ENCODE measurements around the gene SAFB. TPM values are rescaled to one million over a fixed set of nuclear protein-coding genes. Genes with fewer than 3 reads are reported as not detected.
A peak's percentile ranks its signal among the peaks of the same experiment; 100 is the strongest.

SAFB gene
- total RNA-seq, 1 experiment from 2014 or later = 143 TPM

DNA sequence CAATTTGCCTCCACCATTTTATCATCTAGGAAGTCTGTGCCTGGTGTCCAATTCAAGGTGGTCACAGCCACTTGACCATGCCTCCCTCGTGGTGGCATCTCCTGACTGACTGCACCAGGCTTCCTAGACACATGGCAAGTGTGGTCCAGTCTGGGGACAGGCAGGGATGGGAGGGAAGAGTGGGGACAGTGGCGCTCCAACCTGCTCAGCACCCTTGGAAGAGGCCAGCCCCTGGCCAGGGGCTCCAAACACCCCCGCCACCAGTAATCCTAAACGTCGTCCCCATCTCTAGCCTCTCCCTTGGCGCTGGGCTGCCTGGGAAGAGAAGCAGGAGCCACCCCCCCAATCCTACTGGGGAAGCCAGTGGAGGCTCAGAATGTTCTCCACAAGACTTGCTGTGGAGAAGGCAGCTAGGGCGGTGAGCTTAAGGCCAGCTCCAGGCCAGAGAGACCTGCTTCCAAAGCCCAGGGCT is 69.9 kb downstream of the SAFB start:
- no peaks in the 10 kb centered on the region for H3K9me2 ChIP-seq (ENCODE audit: insufficient read depth)
- CTCF ChIA-PET = no interaction called here
- H3K4me3 ChIP-seq (replicated peaks in 1 of 2; ENCODE audit: low read depth in 1 of 2, low read length in 2 of 2) = no peak overlapping the region
- H3K9ac ChIP-seq (ENCODE audit: low read length) = peak overlapping the region; percentile 100; the same call in 1 of the 2 replicates
- peaks cover 13 to 58% of the 10 kb centered on the region in 2 experiments; a peak in 3 of 4 replicates for H3K36me3 ChIP-seq (ENCODE audit: control insufficient read depth in 1 of 2, insufficient read depth in 2 of 2, low read length in 2 of 2)
- H3K79me2 ChIP-seq (ENCODE audit: insufficient read depth, low read length) = peaks cover 57% of the 10 kb centered on the region
- H3K4me2 ChIP-seq (ENCODE audit: low read length) = peak overlapping the region; percentile 92
- H3K9me3 ChIP-seq (ENCODE audit: control insufficient read depth in 1 of 2, insufficient read depth in 1 of 2, low read depth in 1 of 2, low read length in 2 of 2) = no peaks in the 10 kb centered on the region
- H2AFZ ChIP-seq (ENCODE audit: low read depth, low read length, poor library complexity, severe bottlenecking) = no peak overlapping the region
- POLR2A ChIA-PET = no interaction called here
- H4K20me1 ChIP-seq (ENCODE audit: insufficient read depth) = peaks cover 17% of the 10 kb centered on the region; the same call in 1 of the 2 replicates
- intact Hi-C loops (cut with micrococcal nuclease) = no loop called here
- no TSS peak for BruUV-seq (replicated peaks)
- DNase-seq (ENCODE audit: low read depth, low spot score) (no peak), ATAC-seq (no peak; the same call in 1 of the 2 replicates)
- no peak for TF ChIP-seq YY1 (IDR thresholded peaks at IDR 0.05; ENCODE audit: extremely low read depth, insufficient replicate concordance, low read depth, low read length)
- TF ChIP-seq CBX3 (IDR thresholded peaks at IDR 0.05; ENCODE audit: low read depth) = no peak
- no peak for TF ChIP-seq ZFX (IDR thresholded peaks at IDR 0.05)
- no peak for TF ChIP-seq POLR2A (IDR thresholded peaks at IDR 0.05; ENCODE audit: borderline replicate concordance, extremely low read depth, insufficient read depth, insufficient read length)
- no peak for TF ChIP-seq SRF (IDR thresholded peaks at IDR 0.05; ENCODE audit: low read depth)
- TF ChIP-seq FOSL1 (IDR thresholded peaks at IDR 0.05; ENCODE audit: low read depth) = no peak
- TF ChIP-seq, protein P1, sequence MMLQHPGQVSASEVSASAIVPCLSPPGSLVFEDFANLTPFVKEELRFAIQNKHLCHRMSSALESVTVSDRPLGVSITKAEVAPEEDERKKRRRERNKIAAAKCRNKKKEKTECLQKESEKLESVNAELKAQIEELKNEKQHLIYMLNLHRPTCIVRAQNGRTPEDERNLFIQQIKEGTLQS (IDR thresholded peaks at IDR 0.05) = no peak
- TF ChIP-seq, protein P2, sequence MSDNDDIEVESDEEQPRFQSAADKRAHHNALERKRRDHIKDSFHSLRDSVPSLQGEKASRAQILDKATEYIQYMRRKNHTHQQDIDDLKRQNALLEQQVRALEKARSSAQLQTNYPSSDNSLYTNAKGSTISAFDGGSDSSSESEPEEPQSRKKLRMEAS (IDR thresholded peaks at IDR 0.05) = no peak
- no peak for TF ChIP-seq TCF7L2 (IDR thresholded peaks at IDR 0.05; ENCODE audit: borderline replicate concordance, extremely low read depth, insufficient read depth, insufficient read length)
- TF ChIP-seq ZNF274 (IDR thresholded peaks at IDR 0.05; ENCODE audit: low read depth, low read length) = no peak
- TF ChIP-seq RAD21 (IDR thresholded peaks at IDR 0.05; ENCODE audit: low read depth) = no peak
- TF ChIP-seq EZH2phosphoT487 (IDR thresholded peaks at IDR 0.05; ENCODE audit: borderline replicate concordance) = no peak
- TF ChIP-seq EGR1 (IDR thresholded peaks at IDR 0.05; ENCODE audit: low read depth) = no peak
- no peak for TF ChIP-seq SIN3A (IDR thresholded peaks at IDR 0.05; ENCODE audit: low read depth)
- TF ChIP-seq, protein P3, sequence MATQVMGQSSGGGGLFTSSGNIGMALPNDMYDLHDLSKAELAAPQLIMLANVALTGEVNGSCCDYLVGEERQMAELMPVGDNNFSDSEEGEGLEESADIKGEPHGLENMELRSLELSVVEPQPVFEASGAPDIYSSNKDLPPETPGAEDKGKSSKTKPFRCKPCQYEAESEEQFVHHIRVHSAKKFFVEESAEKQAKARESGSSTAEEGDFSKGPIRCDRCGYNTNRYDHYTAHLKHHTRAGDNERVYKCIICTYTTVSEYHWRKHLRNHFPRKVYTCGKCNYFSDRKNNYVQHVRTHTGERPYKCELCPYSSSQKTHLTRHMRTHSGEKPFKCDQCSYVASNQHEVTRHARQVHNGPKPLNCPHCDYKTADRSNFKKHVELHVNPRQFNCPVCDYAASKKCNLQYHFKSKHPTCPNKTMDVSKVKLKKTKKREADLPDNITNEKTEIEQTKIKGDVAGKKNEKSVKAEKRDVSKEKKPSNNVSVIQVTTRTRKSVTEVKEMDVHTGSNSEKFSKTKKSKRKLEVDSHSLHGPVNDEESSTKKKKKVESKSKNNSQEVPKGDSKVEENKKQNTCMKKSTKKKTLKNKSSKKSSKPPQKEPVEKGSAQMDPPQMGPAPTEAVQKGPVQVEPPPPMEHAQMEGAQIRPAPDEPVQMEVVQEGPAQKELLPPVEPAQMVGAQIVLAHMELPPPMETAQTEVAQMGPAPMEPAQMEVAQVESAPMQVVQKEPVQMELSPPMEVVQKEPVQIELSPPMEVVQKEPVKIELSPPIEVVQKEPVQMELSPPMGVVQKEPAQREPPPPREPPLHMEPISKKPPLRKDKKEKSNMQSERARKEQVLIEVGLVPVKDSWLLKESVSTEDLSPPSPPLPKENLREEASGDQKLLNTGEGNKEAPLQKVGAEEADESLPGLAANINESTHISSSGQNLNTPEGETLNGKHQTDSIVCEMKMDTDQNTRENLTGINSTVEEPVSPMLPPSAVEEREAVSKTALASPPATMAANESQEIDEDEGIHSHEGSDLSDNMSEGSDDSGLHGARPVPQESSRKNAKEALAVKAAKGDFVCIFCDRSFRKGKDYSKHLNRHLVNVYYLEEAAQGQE (IDR thresholded peaks at IDR 0.05; ENCODE audit: low read depth) = no peak
- H3K4me1 ChIP-seq (ENCODE audit: control insufficient read depth in 1 of 2, insufficient read depth in 2 of 2, low read length in 2 of 2) = peaks cover 4 to 29% of the 10 kb centered on the region in 2 experiments; a peak in 3 of 4 replicates
- RAD21 ChIA-PET (ENCODE audit: low non-redundant PET in 1 of 2, low total read pairs in 2 of 2, uncharacterized antibody in 2 of 2, unreplicated experiment in 2 of 2) = no interaction called here
- peak overlapping the region; percentile 93 for H3K27ac ChIP-seq (ENCODE audit: low read depth, low read length)
- H3K27me3 ChIP-seq (ENCODE audit: insufficient read depth, low read length) = no peaks in the 10 kb centered on the region
